GM18502 (cell line): ENCODE measurements around the gene PGPEP1.
"Not testable (repeated sequence)": the region's sequence is repeated elsewhere in the genome, so short reads cannot be mapped to it uniquely, and the experiment has no call there.

Experiments
- ATAC-seq: cut with Tn5 transposase; IDR thresholded peaks from one replicate; pipeline ENCODE4 v1.9.1; 2021; ENCODE audit warnings: mild to moderate bottlenecking; ENCODE audit not compliant: unreplicated experiment, poor library complexity

PGPEP1 gene

GRCh38 chr19:18330868-18331267, 9.5 kb upstream of the PGPEP1 start:
- no peak for ATAC-seq

GRCh38 chr19:18332917-18333530, 7.4 kb upstream of the PGPEP1 start:
- no peak for ATAC-seq

- no peak for ATAC-seq
These were observed 6.7 kb upstream of the PGPEP1 start for GRCh38 chr19:18333680-18334079.

- ATAC-seq: no peak
These were observed 4.3 kb upstream of the PGPEP1 start for GRCh38 chr19:18336121-18336520.

GRCh38 chr19:18338541-18338940, 1.9 kb upstream of the PGPEP1 start:
- ATAC-seq: no peak

- ATAC-seq: no peak
These were observed 675 bp upstream of the PGPEP1 start for GRCh38 chr19:18339723-18340122.

GRCh38 chr19:18340990-18341868, 831 bp downstream of the PGPEP1 start:
- ATAC-seq: peak; percentile 61

GRCh38 chr19:18342090-18342632, 1.8 kb downstream of the PGPEP1 start:
- ATAC-seq: no peak

GRCh38 chr19:18344582-18344950, 4.2 kb downstream of the PGPEP1 start:
- no peak for ATAC-seq

GRCh38 chr19:18345296-18345695, 4.9 kb downstream of the PGPEP1 start:
- no peak for ATAC-seq

GRCh38 chr19:18346091-18346490, 5.7 kb downstream of the PGPEP1 start:
- ATAC-seq: no peak

- no peak for ATAC-seq
These were observed 7.8 kb downstream of the PGPEP1 start for GRCh38 chr19:18348171-18348570.

GRCh38 chr19:18348818-18349339, 8.5 kb downstream of the PGPEP1 start:
- not testable (repeated sequence) for ATAC-seq

- ATAC-seq: no peak
These were observed 9.2 kb downstream of the PGPEP1 start for GRCh38 chr19:18349524-18350128.

- no peak for ATAC-seq
These were observed 10.1 kb downstream of the PGPEP1 start for GRCh38 chr19:18350490-18350889.

GRCh38 chr19:18351544-18351943, 11.1 kb downstream of the PGPEP1 start:
- ATAC-seq: no peak

- no peak for ATAC-seq
These were observed 13.1 kb downstream of the PGPEP1 start for GRCh38 chr19:18353378-18354005.

GRCh38 chr19:18354743-18355142, 14.3 kb downstream of the PGPEP1 start:
- ATAC-seq: not testable (repeated sequence)

- ATAC-seq: no peak
These were observed 16.6 kb downstream of the PGPEP1 start for GRCh38 chr19:18357041-18357440.

- ATAC-seq: no peak
These were observed 21.2 kb downstream of the PGPEP1 start for GRCh38 chr19:18361646-18362045.
